ENCODE measurements around the gene GRM8. TPM values are rescaled to one million over a fixed set of nuclear protein-coding genes. Genes with fewer than 3 reads are reported as not detected.

The GRM8 gene
- polyA plus RNA-seq, 1 donor from 2014 or later: not detected

GRCh38 chr7:127251036-127251464 is 1.7 kb downstream of the GRM8 start:
- Mint-ChIP-seq H3K4me1 (peaks cover 6 to 14% (median 7%) of the 10 kb centered on the region in 3 donors), H3K27ac (no peak overlapping the region), H3K36me3 (no peaks in the 10 kb centered on the region), H3K9me3 (no peaks in the 10 kb centered on the region), H3K4me3 (peak overlapping the region; percentile 19 to 83 (median 64)), H3K27me3 (peaks cover 53% of the 10 kb centered on the region)

DNA sequence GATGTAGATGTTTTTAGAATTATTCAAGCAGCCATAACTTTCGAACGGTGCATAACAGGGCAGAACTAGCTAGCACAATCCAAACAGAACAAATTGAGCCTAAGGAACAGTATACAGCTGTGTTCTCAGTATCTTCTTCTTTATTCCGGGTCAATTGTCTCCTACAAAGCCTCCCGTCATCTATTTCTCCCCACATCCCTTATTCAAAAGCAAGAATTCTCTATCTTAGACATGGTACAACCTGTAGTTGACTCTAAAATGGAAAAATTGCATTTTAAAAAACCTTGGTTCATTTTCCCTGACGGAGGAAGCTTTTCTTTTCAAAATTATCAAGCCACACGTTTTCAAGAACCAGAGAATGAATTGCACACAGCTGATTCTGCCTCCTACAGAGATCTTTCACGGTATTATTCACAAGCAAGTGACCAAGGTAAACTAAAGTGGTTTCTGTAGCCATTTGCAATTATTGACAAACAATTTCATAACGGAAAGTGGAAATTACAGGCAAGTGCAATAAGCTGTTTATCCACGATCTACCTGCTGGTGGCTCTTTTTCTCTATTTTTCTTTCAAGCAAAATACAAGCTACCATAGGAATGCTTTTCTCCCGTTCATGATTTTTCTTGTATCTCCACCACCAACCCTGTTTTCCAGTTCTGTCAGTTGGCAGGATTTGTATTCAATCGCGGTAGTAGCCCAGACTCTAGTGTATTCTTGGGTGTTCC is 2.3 kb downstream of the GRM8 start:
- H3K9me3 Mint-ChIP-seq: no peaks in the 10 kb centered on the region
- no peaks in the 10 kb centered on the region for H3K36me3 Mint-ChIP-seq
- peak overlapping the region; percentile 19 to 83 (median 64) for H3K4me3 Mint-ChIP-seq
- no peak overlapping the region for H3K27ac Mint-ChIP-seq
- peaks cover 47% of the 10 kb centered on the region for H3K27me3 Mint-ChIP-seq
- peaks cover 6 to 17% (median 7%) of the 10 kb centered on the region in 3 donors for H3K4me1 Mint-ChIP-seq

DNA sequence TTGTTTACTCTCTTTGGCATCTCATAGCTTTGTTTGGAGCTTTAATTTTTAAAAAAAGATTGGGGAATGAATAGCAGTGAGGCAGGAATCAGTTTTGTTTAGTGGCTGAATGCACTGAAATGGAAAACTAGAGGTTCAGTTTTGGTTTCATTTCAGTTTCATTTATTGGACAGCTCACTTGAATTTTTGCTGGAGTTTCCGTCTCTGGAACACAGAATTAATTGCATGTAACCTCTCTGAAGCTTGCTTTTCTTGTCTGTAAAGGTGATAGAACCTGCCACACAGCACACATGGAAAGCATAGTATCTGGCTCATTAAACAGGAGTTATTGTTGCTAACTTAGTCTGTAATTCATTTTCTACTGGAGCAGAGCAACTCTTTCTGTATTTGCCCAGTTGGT is 7.1 kb downstream of the GRM8 start:
- no peaks in the 10 kb centered on the region for H3K36me3 Mint-ChIP-seq
- H3K4me3 Mint-ChIP-seq: no peak overlapping the region
- no peaks in the 10 kb centered on the region for H3K9me3 Mint-ChIP-seq
- peaks cover 33% of the 10 kb centered on the region for H3K27me3 Mint-ChIP-seq
- H3K27ac Mint-ChIP-seq: no peak overlapping the region
- H3K4me1 Mint-ChIP-seq: peaks cover 0 to 5% (median 0%) of the 10 kb centered on the region in 3 donors

DNA sequence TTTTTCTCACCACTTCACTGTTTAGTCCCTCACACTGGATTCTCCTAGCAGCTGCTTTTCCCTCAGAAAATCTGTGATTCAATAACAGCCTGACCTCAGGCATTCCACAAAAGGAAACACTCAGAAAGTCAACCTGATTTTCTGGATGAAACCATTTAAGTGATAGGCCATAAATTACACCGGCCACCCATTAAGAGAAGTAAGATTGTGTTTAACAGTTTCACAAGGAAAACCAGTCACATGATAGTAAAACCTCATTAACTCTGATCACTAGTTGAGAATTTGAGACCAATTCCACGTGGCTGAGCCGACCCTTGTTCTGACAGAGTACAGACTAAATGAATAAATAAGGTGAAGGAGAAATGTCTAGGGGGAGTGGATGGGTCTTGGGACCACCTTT is 7.7 kb downstream of the GRM8 start:
- Mint-ChIP-seq H3K27ac (no peak overlapping the region), H3K9me3 (no peaks in the 10 kb centered on the region), H3K4me1 (peaks cover 0 to 3% (median 0%) of the 10 kb centered on the region in 3 donors), H3K36me3 (no peaks in the 10 kb centered on the region), H3K27me3 (peaks cover 30% of the 10 kb centered on the region), H3K4me3 (no peak overlapping the region)

GRCh38 chr7:127239814-127240213 is 12.9 kb downstream of the GRM8 start:
- Mint-ChIP-seq H3K4me3 (no peak overlapping the region), H3K36me3 (no peaks in the 10 kb centered on the region), H3K27me3 (peaks cover 17% of the 10 kb centered on the region), H3K27ac (no peak overlapping the region), H3K4me1 (no peaks in the 10 kb centered on the region), H3K9me3 (no peaks in the 10 kb centered on the region)

DNA sequence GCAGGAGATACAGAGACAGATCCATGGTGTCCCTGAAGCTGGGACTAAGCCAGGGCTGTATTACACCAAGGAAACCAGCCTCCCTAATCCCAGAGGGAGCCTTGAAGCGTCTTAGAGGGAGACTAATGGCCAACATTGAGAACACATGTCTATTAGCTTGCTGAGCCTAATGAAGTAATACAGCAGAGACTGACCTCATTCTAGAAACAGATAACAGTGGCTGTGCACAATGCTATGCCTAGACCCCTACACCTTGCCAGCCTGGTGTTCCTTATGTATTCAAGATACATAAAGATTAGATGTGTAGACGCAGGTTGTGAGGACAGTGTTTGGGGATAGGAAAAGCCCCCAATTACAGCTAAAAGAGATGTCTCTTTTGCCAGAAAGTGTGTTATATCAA is 19.1 kb downstream of the GRM8 start:
- Mint-ChIP-seq H3K27me3 (peaks cover 3% of the 10 kb centered on the region), H3K27ac (no peak overlapping the region), H3K4me3 (no peak overlapping the region), H3K4me1 (no peaks in the 10 kb centered on the region), H3K36me3 (no peaks in the 10 kb centered on the region), H3K9me3 (no peaks in the 10 kb centered on the region)

GRCh38 chr7:127231415-127231814 is 21.3 kb downstream of the GRM8 start:
- H3K36me3 Mint-ChIP-seq: no peaks in the 10 kb centered on the region
- no peaks in the 10 kb centered on the region for H3K9me3 Mint-ChIP-seq
- no peak overlapping the region for H3K4me3 Mint-ChIP-seq
- H3K4me1 Mint-ChIP-seq: no peaks in the 10 kb centered on the region
- no peak overlapping the region for H3K27ac Mint-ChIP-seq
- peaks cover 10% of the 10 kb centered on the region for H3K27me3 Mint-ChIP-seq

GRCh38 chr7:127230192-127230925 is 22.4 kb downstream of the GRM8 start:
- peaks cover 9% of the 10 kb centered on the region for H3K27me3 Mint-ChIP-seq
- H3K4me1 Mint-ChIP-seq: no peaks in the 10 kb centered on the region
- H3K9me3 Mint-ChIP-seq: no peaks in the 10 kb centered on the region
- no peak overlapping the region for H3K4me3 Mint-ChIP-seq
- no peak overlapping the region for H3K27ac Mint-ChIP-seq
- H3K36me3 Mint-ChIP-seq: no peaks in the 10 kb centered on the region

- H3K27me3 Mint-ChIP-seq: peaks cover 10% of the 10 kb centered on the region
- no peaks in the 10 kb centered on the region for H3K9me3 Mint-ChIP-seq
- H3K36me3 Mint-ChIP-seq: no peaks in the 10 kb centered on the region
- no peaks in the 10 kb centered on the region for H3K4me1 Mint-ChIP-seq
- H3K4me3 Mint-ChIP-seq: no peak overlapping the region
- H3K27ac Mint-ChIP-seq: no peak overlapping the region
Observed at GRCh38 chr7:127226685-127227374, 25.9 kb downstream of the GRM8 start.

- no peak overlapping the region for H3K27ac Mint-ChIP-seq
- no peaks in the 10 kb centered on the region for H3K36me3 Mint-ChIP-seq
- H3K4me3 Mint-ChIP-seq: no peak overlapping the region
- peaks cover 6% of the 10 kb centered on the region for H3K27me3 Mint-ChIP-seq
- no peaks in the 10 kb centered on the region for H3K9me3 Mint-ChIP-seq
- no peaks in the 10 kb centered on the region for H3K4me1 Mint-ChIP-seq
Observed at GRCh38 chr7:127221731-127222130, 31.0 kb downstream of the GRM8 start.

- H3K4me3 Mint-ChIP-seq: no peak overlapping the region
- peaks cover 3% of the 10 kb centered on the region for H3K27me3 Mint-ChIP-seq
- H3K4me1 Mint-ChIP-seq: no peaks in the 10 kb centered on the region
- H3K27ac Mint-ChIP-seq: no peak overlapping the region
- no peaks in the 10 kb centered on the region for H3K9me3 Mint-ChIP-seq
- H3K36me3 Mint-ChIP-seq: no peaks in the 10 kb centered on the region
Observed at GRCh38 chr7:127214956-127215718, 37.6 kb downstream of the GRM8 start.

- no peak overlapping the region for H3K27ac Mint-ChIP-seq
- H3K36me3 Mint-ChIP-seq: no peaks in the 10 kb centered on the region
- no peak overlapping the region for H3K4me3 Mint-ChIP-seq
- no peaks in the 10 kb centered on the region for H3K4me1 Mint-ChIP-seq
- peaks cover 0 to 3% (median 0%) of the 10 kb centered on the region in 3 donors for H3K9me3 Mint-ChIP-seq
- peaks cover 10% of the 10 kb centered on the region for H3K27me3 Mint-ChIP-seq
Observed at GRCh38 chr7:127209886-127210285, 42.9 kb downstream of the GRM8 start.

- Mint-ChIP-seq H3K4me1 (no peaks in the 10 kb centered on the region), H3K27ac (no peak overlapping the region), H3K36me3 (no peaks in the 10 kb centered on the region), H3K27me3 (peaks cover 10% of the 10 kb centered on the region), H3K4me3 (no peak overlapping the region), H3K9me3 (peaks cover 0 to 3% (median 0%) of the 10 kb centered on the region in 3 donors)
Observed at GRCh38 chr7:127208860-127209259, 43.9 kb downstream of the GRM8 start.

GRCh38 chr7:127208351-127208750 is 44.4 kb downstream of the GRM8 start:
- H3K36me3 Mint-ChIP-seq: no peaks in the 10 kb centered on the region
- peaks cover 0 to 3% (median 0%) of the 10 kb centered on the region in 3 donors for H3K9me3 Mint-ChIP-seq
- no peaks in the 10 kb centered on the region for H3K4me1 Mint-ChIP-seq
- no peak overlapping the region for H3K4me3 Mint-ChIP-seq
- H3K27me3 Mint-ChIP-seq: peaks cover 10% of the 10 kb centered on the region
- H3K27ac Mint-ChIP-seq: no peak overlapping the region

DNA sequence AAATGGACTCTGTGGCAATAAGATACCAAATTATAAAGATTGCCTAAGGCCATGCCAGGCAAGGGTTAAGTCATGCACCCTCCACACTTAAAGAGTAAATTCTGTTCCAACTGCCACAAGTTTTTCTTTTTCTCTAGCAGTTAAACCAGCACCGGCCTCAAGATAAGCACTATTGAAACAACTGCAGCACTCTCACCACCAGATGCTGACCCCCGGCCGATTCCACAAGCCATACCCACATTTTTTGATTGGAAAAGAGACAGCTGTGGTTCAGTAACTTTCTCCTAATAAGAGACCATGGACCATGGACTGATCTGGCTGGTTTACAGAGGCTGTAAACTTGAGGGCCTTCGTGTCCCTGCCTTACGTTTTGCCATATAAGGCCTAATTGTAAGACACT is 44.9 kb downstream of the GRM8 start:
- Mint-ChIP-seq H3K9me3 (peaks cover 0 to 3% (median 0%) of the 10 kb centered on the region in 3 donors), H3K36me3 (no peaks in the 10 kb centered on the region), H3K27ac (no peak overlapping the region), H3K27me3 (peaks cover 8% of the 10 kb centered on the region), H3K4me1 (no peaks in the 10 kb centered on the region), H3K4me3 (no peak overlapping the region)

All from IgD-negative memory B cell (primary cell).